NCI-H526 (cell line): Measurements from ENCODE around the gene DNAJC4.
A peak's percentile ranks its signal among the peaks of the same experiment; 100 is the strongest.

Experiments
- DNase-seq, 2 experiments: peaks; one replicate each; lab custom pipeline; 2025; lab: John Stamatoyannopoulos, UW

Gene DNAJC4

GRCh38 chr11:64230171-64230984 lies at the start of gene DNAJC4:
DNAJC4 (plus strand) TSS chr11:64230548; CDS start chr11:64230855, 307 bp downstream.
- DNase-seq, result peak; percentile 91 to 99

- DNase-seq, result no peak
Observed at GRCh38 chr11:64180891-64181290, 49.5 kb upstream of the DNAJC4 start.

GRCh38 chr11:64181506-64182411 lies 48.6 kb upstream of the DNAJC4 start:
- DNase-seq, result peak; percentile 43 to 85

- DNase-seq, result no peak
Observed at GRCh38 chr11:64183890-64184289, 46.5 kb upstream of the DNAJC4 start.

GRCh38 chr11:64185175-64185692 lies 45.1 kb upstream of the DNAJC4 start:
- DNase-seq, result peak; percentile 68 to 89

- DNase-seq, result peak; percentile 100
Observed at GRCh38 chr11:64185693-64186491, 44.5 kb upstream of the DNAJC4 start, which contains the start of gene STIP1. STIP1 (plus strand) TSS chr11:64186171; CDS start chr11:64186262, 91 bp downstream.

- DNase-seq, result peak in 1 of 2 experiments; percentile 46
Observed at GRCh38 chr11:64186492-64187165, 43.7 kb upstream of the DNAJC4 start.

GRCh38 chr11:64192434-64192833 lies 37.9 kb upstream of the DNAJC4 start:
- no peak for DNase-seq

- no peak for DNase-seq
Observed at GRCh38 chr11:64196626-64197025, 33.7 kb upstream of the DNAJC4 start.

- no peak for DNase-seq
Observed at GRCh38 chr11:64198511-64198910, 31.8 kb upstream of the DNAJC4 start.

- DNase-seq, result no peak
Observed at GRCh38 chr11:64201543-64201942, 28.8 kb upstream of the DNAJC4 start.

- no peak for DNase-seq
Observed at GRCh38 chr11:64202992-64203391, 27.4 kb upstream of the DNAJC4 start.

- no peak for DNase-seq
Observed at GRCh38 chr11:64203421-64204079, 26.8 kb upstream of the DNAJC4 start.

- DNase-seq, result no peak
Observed at GRCh38 chr11:64204080-64204440, 26.3 kb upstream of the DNAJC4 start.

- DNase-seq, result peak; percentile 67 to 86
Observed at GRCh38 chr11:64204464-64204989, 25.8 kb upstream of the DNAJC4 start.

- DNase-seq, result no peak
Observed at GRCh38 chr11:64206457-64207255, 23.7 kb upstream of the DNAJC4 start, which contains the start of gene FERMT3. FERMT3 (plus strand) TSS chr11:64206721; CDS start chr11:64207365, 644 bp downstream.

- no peak for DNase-seq
Observed at GRCh38 chr11:64207256-64208085, 22.9 kb upstream of the DNAJC4 start.

GRCh38 chr11:64208086-64208795 lies 22.1 kb upstream of the DNAJC4 start:
- DNase-seq, result no peak
